ENCODE data around the gene CCL21.

DNA sequence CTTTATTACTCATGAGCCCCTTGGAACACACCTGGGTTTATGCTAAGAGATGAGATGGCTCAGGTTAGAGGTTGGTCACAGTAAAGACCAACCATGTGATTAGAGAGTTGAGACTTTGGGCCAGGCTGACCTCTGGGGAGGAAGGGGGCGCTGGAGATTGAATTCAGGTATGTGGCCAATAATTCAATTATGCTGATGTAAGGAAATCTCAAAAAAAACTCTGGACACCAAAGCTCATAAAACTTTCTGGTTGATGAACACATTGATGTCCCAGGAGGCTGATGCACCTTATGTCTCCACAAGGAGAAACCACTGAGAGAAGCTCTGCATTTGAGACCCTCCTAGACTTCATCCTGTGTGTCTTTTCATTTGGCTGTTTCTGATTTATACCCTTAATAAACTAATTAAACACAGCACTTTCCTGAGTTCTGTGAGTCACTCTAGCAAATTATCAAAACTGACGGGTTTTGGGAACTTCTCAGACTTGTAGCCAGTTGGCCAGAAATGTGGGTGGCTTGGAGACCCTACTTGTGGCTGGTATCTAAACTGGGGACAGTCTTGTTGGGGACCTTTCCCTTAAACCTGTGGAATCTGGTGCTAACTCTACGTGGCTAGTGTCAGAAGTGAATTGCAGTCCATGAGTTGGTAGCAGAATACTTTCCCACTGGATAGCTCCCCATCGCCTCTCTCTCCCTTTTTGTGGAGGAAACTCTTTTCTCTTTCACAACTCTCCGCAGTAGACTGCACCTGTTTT, 40.0 kb downstream of the CCL21 start:
- TF ChIP-seq CTCF (IDR thresholded peaks at IDR 0.05; ENCODE audit: low read length) (no peak), EZH2 (IDR thresholded peaks at IDR 0.05; ENCODE audit: borderline replicate concordance, low read length) (no peak)

Measured in OCI-LY1 (cell line).